ENCODE results near the gene USP8. TPM values are rescaled to one million over a fixed set of nuclear protein-coding genes. Genes with fewer than 3 reads are reported as not detected.
A peak's percentile ranks its signal among the peaks of the same experiment; 100 is the strongest.
"Not testable (repeated sequence)": the region's sequence is repeated elsewhere in the genome, so short reads cannot be mapped to it uniquely, and the experiment has no call there.

USP8 gene
- total RNA-seq, 1 donor from 2014 or later: 43.7 TPM

DNA sequence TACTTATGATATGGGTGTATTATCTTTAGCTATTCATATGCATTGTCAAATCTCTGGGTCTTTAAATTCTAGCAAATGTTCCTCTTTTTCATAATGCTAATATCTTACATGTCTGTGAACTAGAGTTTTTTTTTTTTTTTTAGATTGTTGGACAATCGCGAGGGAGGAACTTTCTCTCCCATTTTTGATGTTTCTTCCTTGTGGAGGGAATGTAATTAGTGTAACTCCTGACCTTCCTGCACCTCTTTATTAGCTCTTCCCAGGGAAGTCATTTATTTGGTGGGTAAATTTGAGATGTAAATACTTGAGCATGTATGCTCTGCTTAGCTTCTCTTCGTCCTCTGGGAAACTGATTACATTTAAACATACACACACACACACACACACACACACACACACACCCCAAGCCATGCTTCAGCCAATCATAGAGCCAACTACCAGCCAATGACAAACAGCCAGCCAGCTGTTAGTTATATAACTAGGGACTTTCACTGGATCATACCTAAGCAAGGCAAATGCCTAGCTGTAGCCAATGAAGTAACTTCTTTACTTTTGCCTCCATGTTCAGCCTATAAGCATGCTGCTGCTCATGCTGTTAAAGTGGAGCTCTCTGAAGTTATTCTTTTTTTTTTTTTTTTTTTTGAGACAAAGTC is 8.3 kb upstream of the USP8 start:
- peaks cover 1% of the 10 kb centered on the region for H3K27me3 Mint-ChIP-seq (ENCODE audit: low read depth)
- H3K4me1 Mint-ChIP-seq (ENCODE audit: low read depth): no peaks in the 10 kb centered on the region
- H3K27ac Mint-ChIP-seq (ENCODE audit: unreplicated experiment): no peak overlapping the region
- no peak overlapping the region for H3K4me3 Mint-ChIP-seq (ENCODE audit: unreplicated experiment)
- no peaks in the 10 kb centered on the region for H3K36me3 Mint-ChIP-seq (ENCODE audit: low read depth)
- TF ChIP-seq CTCF (IDR thresholded peaks at IDR 0.05): no peak
- DNase-seq (ENCODE audit: low spot score): no peak
- no peaks in the 10 kb centered on the region for H3K9me3 Mint-ChIP-seq (ENCODE audit: low read depth)

GRCh38 chr15:50416890-50417289 is 7.3 kb upstream of the USP8 start:
- no peaks in the 10 kb centered on the region for H3K36me3 Mint-ChIP-seq (ENCODE audit: low read depth)
- no peaks in the 10 kb centered on the region for H3K9me3 Mint-ChIP-seq (ENCODE audit: low read depth)
- H3K4me3 Mint-ChIP-seq (ENCODE audit: unreplicated experiment): no peak overlapping the region
- no peak for TF ChIP-seq CTCF (IDR thresholded peaks at IDR 0.05)
- H3K27ac Mint-ChIP-seq (ENCODE audit: unreplicated experiment): no peak overlapping the region
- H3K27me3 Mint-ChIP-seq (ENCODE audit: low read depth): peaks cover 1% of the 10 kb centered on the region
- no peak for DNase-seq (ENCODE audit: low spot score)
- H3K4me1 Mint-ChIP-seq (ENCODE audit: low read depth): no peaks in the 10 kb centered on the region

DNA sequence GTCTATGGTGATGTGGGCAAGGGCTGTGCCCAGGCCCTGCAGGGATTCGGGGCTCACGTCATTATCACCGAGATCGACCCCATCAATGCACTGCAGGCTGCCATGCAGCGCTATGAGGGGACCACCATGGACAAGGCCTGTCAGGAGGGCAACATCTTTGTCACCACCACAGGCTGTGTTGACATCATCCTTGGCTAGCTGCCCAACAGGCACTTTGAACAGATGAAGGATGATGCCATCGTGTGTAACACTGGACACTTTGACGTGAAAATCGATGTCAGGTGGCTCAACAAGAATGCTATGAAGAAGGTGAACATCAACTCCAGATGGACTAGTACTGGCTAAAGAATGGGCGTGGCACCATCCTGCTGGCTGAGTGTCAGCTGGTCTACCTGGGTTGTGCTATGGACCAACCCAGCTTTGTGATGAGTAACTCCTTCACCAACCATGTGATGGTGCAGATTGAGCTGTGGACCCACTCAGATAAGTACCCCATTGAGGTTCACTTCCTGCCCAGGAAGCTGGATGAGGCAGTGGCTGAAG is 6.1 kb upstream of the USP8 start:
- H3K27ac Mint-ChIP-seq (ENCODE audit: unreplicated experiment): no peak overlapping the region
- H3K9me3 Mint-ChIP-seq (ENCODE audit: low read depth): no peaks in the 10 kb centered on the region
- TF ChIP-seq CTCF (IDR thresholded peaks at IDR 0.05): no peak
- H3K4me3 Mint-ChIP-seq (ENCODE audit: unreplicated experiment): no peak overlapping the region
- H3K4me1 Mint-ChIP-seq (ENCODE audit: low read depth): no peaks in the 10 kb centered on the region
- peaks cover 1% of the 10 kb centered on the region for H3K27me3 Mint-ChIP-seq (ENCODE audit: low read depth)
- no peak for DNase-seq (ENCODE audit: low spot score)
- H3K36me3 Mint-ChIP-seq (ENCODE audit: low read depth): no peaks in the 10 kb centered on the region

- peak overlapping the region; percentile 82 for H3K4me3 Mint-ChIP-seq (ENCODE audit: unreplicated experiment)
- TF ChIP-seq CTCF (IDR thresholded peaks at IDR 0.05): no peak
- H3K4me1 Mint-ChIP-seq (ENCODE audit: low read depth): peaks cover 13% of the 10 kb centered on the region
- H3K27ac Mint-ChIP-seq (ENCODE audit: unreplicated experiment): peak overlapping the region; percentile 29
- no peak for DNase-seq (ENCODE audit: low spot score)
- H3K36me3 Mint-ChIP-seq (ENCODE audit: low read depth): peaks cover 1% of the 10 kb centered on the region
- no peaks in the 10 kb centered on the region for H3K27me3 Mint-ChIP-seq (ENCODE audit: low read depth)
- H3K9me3 Mint-ChIP-seq (ENCODE audit: low read depth): no peaks in the 10 kb centered on the region
Observed at GRCh38 chr15:50425219-50425618, 1.0 kb downstream of the USP8 start.

- not testable (repeated sequence) for DNase-seq (ENCODE audit: low spot score); H3K36me3 Mint-ChIP-seq (ENCODE audit: low read depth); H3K27me3 Mint-ChIP-seq (ENCODE audit: low read depth); H3K9me3 Mint-ChIP-seq (ENCODE audit: low read depth)
- Mint-ChIP-seq H3K4me3 (ENCODE audit: unreplicated experiment) (peak overlapping the region; percentile 82), H3K4me1 (ENCODE audit: low read depth) (peaks cover 13% of the 10 kb centered on the region), H3K27ac (ENCODE audit: unreplicated experiment) (peak overlapping the region; percentile 29)
Observed at GRCh38 chr15:50425678-50426246, 1.6 kb downstream of the USP8 start.
